Loucy (cell line): ENCODE measurements around the gene LRP10.

Experiments
- CTCF ChIP-seq: fragments of 200-600 bp; sonication (generic); conservative IDR thresholded peaks from 2 replicates; pipeline ENCODE4 v1.5.1; 2014; ENCODE audit warnings: mild to moderate bottlenecking, antibody characterized with exemption, low read length
- EZH2phosphoT487 ChIP-seq: fragments of 200-600 bp; IDR thresholded peaks from 2 replicates; pipeline ENCODE4 v1.6.1; 2018; ENCODE audit warnings: antibody characterized with exemption, mild to moderate bottlenecking, moderate library complexity, borderline replicate concordance

- TF ChIP-seq CTCF (no peak), EZH2phosphoT487 (no peak)
Measured at GRCh38 chr14:22848351-22849164, 23.0 kb upstream of the LRP10 start.
